Measurements from ENCODE around the gene KCNJ12.

- TF ChIP-seq CTCF (IDR thresholded peaks at IDR 0.05) (no peak), POLR2AphosphoS5 (IDR thresholded peaks at IDR 0.05) (no peak), POLR2A (IDR thresholded peaks at IDR 0.05) (no peak)
Measured at GRCh38 chr17:21388944-21389343, 12.8 kb downstream of the KCNJ12 start.
